ENCODE measurements around the gene SMOC2.

The SMOC2 gene

DNA sequence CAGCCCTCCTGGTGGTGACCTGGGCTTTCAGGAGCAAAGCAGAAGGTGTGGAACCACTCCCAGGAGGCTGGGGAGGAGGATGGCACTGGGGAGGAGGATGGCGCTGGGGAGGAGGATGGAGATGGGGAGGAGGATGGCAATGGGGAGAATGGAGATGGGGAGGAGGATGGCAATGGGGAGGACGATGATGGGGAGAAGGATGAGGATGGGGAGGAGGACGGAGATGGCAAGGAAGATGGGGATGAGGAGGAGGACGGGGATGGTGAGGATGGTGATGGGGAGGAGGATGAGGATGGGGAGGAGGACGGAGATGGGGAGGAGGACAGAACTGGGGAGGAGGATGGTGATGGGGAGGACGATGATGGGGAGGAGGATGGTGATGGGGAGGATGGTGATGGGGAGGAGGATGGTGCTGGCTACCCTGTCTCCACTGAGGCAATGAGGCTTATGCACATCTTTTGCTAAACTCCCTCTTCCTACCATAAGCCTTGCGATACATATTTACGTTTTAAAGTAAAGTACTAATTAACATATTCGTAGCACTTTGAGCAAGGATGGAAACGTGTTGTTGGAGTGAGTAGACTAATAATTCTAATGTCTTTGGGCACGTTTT, 7.4 kb downstream of the SMOC2 start:
- no peak for DNase-seq

DNA sequence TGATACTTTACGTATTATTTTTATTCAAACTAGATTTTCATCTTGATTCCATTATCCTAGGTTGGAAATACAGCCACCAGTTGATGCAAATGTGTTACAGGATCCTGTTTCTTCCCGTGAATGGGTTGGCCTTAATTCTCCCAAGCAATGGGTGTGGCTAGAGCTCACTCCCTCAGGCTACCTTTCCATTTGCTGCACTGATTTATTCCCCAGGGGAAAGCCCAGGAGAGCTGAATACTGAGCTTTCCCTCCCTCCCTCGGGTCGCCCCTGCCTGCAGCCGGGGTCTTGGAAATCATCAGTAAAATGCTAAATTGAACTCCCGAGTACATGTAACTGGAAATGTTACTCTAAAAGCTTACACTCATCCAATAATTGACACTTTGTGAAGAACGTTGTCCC, 9.9 kb downstream of the SMOC2 start:
- no peak for DNase-seq

DNA sequence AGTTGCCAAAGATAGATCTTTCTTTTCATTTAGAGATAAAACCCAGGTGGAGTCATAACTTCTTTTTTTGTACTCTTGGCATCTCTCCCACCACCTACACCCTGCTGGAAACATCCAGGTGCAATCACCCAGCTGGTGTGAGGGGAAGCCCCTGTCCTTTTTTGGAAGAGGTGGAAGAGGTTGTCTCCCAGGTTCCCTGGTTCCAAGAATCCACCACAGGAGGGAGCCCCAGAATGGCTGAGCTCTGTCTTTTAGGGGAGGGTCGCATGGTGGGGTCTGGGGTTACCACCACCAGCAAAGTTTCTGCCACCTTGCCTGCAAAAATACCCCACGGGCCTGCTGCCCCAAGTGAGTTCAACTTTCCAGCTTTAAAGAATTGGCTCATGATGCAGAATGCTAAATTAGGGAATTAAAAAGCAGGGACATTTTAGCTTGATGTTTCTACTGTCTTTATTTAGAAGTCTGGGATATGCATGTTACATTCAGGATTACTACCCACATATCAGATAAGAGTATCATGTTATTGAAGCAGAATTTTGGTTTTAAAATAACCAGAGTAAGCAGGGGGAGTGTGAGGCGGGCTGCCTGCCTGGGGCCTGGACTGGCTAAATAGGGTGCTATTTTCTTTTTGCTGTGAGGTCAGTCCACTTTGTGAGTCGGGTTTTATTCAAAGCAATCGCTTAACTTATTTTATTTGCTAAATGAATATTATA, 11.0 kb downstream of the SMOC2 start:
- no peak for DNase-seq

DNA sequence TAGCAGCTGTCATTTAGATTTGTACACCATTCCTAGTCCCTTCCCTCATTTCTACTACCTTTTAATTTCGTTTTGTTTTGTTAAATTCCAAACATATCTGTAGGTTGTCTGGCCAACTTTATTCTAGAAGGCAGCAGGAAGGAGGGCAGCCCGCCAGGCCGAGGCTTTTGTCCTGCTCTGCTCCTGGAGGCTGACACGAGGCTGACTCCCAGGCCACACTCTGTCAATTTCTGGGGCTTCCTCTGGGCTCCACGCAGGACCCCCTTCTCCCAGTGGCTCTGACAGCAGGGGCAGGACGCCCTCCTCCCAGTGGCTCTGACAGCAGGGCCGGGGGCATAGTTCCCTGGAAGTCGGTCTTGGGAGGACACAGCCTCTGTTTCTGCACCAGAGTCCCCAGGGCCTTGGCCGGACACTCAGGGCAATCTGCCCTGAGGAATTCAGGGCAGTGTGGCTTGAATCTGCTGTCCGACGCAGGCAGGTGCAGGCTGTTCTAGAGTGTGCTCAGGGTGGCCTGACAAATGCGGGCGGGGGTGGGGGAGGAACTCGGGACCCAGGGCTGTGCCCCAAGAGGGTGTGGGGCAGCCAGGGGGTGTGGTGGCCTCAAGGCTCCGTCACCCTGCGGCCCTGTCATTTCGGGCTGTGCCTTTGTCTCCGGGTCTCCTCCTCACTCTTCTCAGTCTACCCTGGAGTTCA, 11.8 kb downstream of the SMOC2 start:
- no peak for DNase-seq

DNA sequence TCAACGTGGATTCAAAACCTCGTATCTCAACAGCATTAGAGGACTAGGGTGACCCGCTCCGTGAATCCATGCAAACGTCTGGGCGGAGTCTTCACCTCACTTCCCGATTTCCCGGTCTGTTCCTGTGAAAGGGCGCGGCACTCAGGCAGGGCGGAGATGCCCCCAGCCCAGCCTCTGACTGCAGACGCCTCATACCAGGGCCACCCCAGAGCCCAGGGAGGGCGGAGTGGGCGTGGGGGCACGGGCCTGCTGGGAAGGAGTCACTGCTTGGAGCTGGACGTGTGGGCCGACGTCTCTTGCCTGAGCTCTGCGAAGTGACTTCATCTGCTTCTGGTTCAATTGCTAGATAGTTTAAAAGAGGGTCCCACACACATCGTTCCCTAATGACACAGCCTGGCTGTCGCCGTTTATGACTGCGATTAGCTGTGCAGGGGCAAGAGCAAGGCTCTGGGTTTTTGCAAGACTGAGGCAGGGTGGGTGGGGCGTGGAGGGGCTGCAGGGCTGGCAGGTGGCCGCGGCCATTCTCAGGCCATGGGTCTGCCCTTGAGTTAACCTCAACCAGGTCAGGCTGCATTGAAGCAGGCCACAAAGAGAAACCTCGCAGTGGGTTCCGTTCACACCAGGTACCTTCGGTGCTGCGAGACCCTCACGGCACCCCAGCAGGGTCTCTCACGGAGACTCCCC, 15.0 kb downstream of the SMOC2 start:
- DNase-seq, result no peak

DNA sequence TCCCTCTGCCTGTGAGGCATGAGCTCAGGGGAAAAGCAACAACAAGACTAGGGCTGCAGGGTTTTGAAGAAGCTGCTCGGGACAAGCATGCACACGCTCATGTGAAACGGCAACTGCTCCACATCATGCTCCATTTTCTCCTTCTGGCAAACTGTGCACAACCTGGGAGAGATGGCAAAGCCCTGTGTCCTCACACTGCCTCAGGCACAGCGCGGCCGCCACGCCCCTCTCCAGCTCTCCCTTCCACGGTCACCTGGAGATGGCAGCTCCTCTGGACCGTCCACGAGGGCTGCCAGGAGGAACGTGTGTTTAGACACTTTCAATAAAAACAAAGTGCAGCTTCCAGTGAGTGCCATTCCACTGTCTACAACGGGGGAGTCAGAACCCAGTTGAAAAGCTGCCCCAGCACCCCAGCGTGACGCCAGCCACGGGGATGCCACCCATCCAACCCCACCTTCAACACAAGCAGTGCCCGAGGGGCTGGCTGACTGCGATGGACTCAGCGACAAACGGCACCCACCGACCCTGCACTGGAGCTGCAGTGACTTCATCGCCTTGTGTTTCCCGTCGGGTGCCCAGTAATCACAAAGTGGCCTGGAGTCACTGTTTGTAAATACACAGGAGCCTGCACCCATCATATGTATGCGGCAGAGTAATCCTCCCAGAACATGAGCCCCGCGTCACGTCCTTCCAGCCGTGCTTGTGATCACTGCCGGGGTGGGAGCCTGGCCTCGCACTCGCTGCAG, 16.1 kb downstream of the SMOC2 start:
- no peak for DNase-seq

DNA sequence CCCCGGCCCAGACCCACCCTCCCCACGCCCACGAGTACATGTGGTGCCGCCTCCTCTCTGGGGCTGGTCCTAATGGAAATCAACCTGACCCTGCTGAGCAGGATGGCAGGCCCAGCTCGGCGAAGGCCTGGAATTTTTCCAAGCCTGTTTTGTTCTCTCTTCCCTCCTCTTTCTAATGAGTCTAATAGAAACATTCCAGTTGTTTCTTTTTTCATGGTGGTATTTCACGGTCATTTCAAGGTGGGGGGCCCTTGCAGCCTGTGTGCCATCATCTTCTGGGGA, 16.6 kb downstream of the SMOC2 start:
- no peak for DNase-seq

DNA sequence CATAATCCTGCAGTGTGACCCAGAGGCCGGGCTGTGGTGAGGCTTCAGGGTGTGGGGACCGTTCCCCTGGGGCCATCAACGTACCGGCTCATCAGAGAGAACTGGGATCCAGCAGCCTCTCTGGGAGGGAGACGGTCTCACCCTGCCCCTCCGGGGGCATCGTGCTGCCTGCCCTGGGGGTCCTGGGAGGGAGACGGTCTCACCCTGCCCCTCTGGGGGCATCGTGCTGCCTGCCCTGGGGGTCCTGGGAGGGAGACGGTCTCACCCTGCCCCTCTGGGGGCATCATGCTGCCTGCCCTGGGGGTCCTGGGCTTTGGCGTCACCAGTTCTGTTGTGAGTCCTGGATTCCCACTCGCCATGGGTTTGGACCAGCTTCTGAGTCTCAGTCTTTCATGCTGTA, 17.1 kb downstream of the SMOC2 start:
- DNase-seq, result no peak

DNA sequence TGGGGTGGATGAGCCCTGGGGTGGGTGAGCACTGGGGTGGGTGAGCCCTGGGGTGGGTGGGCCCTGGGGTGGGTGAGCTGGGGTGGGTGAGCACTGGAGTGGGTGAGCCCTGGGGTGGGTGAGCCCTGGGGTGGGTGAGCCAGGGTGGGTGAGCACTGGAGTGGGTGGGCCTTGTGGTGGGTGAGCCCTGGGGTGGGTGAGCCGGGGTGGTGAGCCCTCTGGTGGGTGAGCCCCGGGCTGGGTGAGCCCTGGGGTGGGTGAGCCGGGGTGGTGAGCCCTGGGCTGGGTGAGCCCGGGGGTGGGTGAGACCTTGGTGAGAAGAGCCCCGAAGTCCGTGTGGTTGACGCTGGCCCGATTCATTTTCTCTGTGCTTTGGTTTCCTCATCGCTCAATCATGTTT, 18.6 kb downstream of the SMOC2 start:
- no peak for DNase-seq

DNA sequence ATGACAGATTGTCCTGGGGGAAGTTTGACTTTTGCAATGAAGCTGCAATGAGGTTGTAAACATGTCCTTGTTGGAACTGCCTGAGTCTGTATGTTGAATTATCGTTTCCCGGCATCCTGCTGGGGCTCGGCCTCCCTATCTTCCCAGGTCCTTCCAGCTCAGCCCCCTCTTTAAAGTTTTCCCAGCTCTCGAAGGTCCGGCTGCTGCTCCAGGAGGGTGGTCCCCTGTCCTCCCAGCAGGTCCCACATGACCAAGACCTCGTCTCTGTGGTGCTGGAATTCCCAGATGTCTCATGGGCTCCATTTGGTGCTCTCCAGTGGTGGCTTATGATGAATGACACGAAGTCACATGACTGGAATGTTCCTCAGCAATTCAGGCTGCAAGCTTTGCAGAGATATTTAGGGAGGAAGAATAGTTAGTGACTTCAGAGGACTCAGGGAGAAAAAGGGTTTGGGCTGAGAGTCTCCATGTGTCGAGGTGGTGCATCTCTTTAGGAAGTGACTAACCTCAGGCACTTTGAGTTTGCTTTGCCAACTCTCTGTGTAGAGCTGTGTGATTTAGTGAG, 21.4 kb downstream of the SMOC2 start:
- no peak for DNase-seq

DNA sequence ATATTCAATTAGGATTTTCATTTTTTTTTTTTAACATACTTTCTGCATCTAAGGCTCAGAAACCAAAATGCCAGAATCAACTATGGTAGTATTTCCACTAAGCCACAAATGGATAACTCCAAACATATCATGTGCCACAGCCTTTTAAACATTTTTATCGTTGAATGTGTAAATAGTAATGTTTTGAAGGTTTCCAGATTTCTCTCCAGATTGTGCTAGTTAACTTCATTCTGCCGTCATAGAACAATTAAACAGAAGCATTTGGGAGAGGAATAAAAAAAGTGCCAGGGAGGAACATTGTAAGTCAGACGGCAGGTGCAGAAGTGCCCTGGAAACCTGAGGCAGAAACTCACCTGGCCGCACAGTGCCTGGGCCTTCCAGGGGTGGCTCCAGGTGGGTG, 23.6 kb downstream of the SMOC2 start:
- DNase-seq, result no peak

DNA sequence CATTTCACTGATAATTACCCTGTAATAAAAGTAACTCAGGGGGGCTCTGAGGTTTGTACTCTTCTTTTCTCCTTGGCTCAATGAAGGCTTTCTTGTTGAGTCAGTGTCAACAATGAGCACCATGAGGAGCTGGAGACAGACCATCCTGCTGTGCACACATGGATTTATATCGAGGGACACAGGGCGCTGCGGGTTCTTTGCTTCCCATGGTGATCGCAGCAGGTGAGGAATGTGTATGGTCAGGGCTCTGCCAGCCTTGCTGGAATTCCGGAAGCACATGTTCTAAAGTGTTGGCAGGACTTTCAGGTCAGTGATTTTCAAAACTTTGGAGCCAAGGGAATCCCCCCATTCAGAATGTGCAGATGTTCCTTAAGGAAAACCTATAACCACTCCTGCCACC, 27.1 kb downstream of the SMOC2 start:
- DNase-seq, result no peak

DNA sequence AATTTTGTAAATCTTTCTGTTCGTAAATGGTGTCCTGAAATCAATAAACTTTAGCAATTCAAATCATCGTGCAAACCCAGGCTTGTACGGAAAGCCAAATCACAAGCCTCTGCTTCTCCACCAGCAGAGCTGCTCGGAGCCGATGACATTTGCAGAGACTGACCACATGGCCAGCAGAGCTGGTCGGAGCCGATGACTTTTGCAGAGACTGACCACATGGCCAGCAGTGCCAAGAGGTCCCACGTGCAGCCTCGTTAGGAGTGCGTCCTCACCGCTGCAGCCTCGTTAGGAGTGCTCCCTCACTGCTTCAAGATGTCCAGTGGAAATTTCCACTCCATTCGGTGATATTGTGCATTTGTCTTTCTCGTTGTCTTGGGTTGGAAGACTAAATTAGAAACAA, 28.5 kb downstream of the SMOC2 start:
- DNase-seq, result no peak

DNA sequence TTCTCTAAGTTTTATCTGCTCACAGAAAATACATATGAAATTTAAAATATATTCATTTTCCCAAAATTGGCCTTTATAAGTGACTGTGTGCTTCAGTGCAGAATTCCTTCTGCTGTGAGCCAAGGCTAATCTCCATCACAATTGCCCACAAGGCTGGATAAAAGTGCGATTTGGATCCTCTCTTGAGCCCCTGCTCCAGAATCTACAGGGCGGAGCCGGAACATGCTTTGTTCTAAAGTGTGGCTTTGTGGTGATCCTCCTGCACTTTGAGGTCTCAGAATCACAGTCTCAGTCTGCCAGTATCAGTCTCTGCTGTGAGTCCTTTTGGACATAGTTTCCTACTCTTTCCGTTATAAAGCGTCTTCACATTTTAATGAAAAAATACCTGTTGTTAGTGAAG, 28.9 kb downstream of the SMOC2 start:
- DNase-seq, result no peak

DNA sequence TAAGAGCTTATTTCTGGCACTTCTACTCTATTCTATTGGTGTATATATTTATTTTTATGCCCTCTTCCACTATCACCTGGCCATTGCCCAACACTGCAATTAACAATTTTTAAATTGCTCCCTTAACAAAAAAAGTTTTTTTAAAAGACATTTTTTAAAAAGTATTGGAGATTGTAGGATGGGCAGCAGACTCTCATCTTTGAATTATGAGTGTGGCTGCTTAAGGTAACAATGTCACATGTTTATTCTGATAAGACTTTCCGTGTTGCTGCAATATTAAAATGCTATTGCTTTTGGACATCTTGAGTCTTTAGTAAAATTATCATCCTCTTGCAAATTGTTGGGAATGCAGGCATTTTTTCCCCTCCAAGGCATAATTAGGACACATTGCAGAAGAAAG, 31.4 kb downstream of the SMOC2 start:
- DNase-seq, result no peak

DNA sequence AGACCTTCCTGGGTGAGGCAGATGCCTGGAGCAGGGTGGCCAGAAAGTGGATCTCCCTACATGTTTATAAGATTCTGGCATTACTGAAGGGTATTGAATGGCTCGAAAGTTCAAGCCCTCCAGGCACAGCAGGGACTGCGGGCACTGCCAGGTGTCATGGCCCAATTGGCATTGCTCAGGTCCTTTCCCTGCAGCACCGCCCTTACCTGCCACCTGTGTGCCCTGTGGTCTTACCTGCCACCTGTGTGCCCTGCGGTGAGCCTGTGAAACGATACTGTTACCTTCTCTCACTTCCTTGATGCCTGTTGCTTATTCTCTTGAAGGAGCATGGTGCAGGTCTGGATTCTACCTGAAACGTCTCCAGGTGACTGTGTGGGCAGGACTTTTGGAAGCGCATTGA, 32.2 kb downstream of the SMOC2 start:
- DNase-seq, result no peak

DNA sequence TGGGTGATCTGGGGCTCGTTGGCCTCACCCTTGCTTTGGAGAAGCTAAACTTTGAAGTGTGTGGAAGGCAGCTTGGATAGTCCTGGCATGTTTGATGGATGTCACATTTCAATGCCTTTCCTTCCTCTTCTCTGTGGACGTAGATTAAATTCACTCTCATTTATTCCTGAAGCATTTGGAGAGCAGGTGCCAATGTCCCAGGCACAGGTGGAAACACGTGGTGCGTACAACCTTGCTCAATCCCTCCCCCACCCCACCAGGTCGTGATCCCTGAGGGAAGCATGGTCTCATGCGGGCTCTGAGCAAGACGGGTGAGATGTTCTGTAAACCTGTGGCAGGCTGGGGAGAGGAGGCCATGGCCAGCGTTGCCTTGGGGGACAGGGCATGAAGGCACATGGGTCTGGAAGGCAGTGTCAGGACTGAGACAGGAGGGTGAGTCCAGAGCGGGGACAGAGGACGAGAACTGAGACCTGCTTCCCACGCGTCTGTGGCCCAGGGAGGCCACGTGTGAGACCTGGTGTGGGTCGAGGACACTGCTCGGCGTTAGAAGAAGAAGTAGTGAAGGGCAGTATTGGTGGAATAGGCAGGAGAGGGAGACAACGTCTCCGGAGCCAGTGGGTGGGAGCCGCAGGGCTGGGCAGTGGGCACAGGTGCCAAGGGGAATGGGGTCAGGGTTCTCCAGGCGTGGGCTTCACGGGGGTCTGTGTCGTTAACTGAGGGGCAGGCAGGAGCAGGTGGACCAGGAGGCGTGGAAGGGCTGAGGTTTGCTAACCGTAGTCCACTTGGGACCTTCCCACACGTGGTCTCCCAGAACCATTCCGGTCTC, 34.4 kb downstream of the SMOC2 start:
- DNase-seq, result no peak

DNA sequence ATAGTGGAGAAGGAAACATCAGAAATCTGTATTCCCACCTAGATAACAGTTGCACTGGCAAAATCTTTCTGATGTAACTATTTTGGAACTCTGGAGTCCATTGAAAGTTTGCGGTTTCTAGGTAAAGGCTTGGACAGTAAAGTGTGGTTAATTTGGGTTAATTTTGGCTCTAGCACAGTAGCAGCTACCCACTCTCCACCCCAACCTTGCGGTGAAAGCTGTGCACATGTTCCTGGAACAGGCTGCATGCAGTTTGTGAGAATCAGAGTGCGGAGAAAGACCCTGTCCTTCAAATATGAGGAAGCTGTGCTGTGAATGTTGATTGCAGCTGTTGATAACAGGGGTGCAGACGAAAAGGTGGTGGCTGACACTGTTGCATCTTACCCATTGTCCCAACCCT, 38.4 kb downstream of the SMOC2 start:
- no peak for DNase-seq

DNA sequence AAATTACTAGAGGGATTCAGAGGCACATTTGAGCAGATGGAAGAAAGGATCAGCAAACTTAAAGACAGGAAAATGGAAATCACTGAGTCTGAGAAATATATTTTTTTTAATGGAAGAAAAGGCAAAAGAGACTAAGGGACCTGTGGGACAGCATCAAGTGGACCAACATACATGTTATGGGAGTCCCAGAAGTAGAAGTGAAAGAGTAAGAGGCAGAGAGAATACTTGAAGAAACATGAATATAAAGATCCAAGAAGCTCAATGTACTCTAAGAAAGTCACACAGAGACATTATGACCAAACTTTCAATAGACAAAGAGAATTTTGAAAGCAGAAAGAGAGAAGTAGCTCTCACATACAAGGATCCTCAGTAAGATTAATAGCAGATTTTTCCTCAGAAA, 39.5 kb downstream of the SMOC2 start:
- no peak for DNase-seq

DNA sequence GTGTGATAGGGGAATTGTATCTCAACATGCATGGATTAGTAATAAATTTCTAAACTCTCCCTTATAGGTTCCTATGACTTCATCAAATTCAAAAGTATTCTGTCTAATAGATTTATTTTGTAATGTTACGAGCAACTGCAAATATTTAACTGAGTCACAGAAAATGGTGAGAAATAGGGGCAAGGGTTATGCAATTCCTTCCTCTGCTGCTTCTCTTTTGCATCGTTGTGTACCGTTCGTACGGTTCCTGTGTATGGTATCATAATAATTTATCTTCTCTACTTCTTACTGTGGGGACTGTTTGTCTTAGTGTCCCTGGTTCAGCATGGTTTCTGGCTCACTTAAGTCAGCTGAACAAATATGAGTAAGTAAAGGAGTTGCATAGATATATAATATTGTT, 44.8 kb downstream of the SMOC2 start:
- DNase-seq, result no peak

DNA sequence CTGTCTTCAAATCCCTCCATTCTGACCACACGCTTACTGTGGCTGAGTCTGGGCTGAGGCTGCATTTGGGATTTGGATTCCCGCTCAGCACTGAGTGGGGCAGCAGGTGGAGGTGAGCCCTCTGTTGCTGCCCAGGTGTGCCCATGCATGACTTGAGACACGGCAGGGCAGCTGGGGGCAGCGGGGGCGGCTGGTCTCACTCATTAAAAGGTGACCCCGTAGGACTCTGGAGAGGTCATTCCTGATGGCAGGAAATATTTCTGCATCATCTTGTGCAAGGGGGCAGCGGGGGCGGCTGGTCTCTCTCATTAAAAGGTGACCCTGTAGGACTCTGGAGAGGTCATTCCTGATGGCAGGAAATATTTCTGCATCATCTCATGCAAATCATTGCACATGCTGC, 49.8 kb downstream of the SMOC2 start:
- no peak for DNase-seq

DNA sequence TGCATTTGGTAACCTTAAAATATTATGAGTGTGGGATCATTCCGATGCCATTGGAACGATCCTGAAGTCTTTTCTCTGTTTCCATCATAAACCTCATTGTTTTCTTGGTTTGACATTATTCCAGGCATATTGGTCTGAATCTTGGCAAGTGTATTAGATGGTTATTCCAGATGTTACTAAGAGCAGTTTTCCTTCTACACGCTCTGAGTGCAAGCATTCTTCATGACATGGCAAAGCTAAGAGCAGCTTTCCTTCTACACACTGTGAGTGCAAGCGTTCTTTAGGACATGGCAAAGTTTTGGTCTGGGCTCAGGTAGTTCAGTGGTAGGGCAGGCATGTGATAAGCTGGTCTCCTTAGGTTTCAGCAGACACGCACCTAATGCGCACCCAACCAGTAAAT, 53.0 kb downstream of the SMOC2 start:
- DNase-seq, result no peak
